HL-60/S4 (cell line): ENCODE data around the gene GON7.
"Not testable (repeated sequence)": the region's sequence is repeated elsewhere in the genome, so short reads cannot be mapped to it uniquely, and the experiment has no call there.

Source experiments
- in situ Hi-C: fragments of 300-500 bp; cut with MboI; formaldehyde crosslinking; loops from 2 replicates; pipeline ENCODE4 v1.14.3; 2022; ENCODE audit warnings: low sequenced_read_pairs

The GON7 gene

DNA sequence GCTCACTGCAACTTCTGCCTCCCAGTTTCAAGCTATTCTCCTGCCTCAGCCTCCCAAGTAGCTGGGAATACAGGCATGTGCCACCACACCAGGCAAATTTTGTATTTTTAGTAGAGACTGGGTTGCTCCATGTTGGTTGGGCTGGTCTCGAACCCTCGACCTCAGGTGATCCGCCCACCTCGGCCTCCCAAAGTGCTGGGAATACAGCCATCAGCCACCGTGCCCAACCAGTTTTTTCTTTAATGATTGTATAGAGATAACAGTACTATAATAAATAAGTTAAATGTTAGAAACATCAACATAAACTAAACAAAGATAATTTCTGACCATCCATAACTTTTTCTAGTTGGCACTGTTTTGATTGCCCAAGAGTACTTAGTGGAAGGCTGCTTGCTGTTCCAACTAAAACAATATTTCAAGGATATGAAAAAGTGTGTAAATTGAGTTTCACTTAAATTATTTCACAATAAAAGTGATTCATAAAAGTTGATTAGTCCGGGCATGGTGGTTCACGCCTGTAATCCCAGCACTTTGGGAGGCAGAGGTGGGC lies 5.6 kb downstream of the GON7 start:
- in situ Hi-C loops, result no loop called here

DNA sequence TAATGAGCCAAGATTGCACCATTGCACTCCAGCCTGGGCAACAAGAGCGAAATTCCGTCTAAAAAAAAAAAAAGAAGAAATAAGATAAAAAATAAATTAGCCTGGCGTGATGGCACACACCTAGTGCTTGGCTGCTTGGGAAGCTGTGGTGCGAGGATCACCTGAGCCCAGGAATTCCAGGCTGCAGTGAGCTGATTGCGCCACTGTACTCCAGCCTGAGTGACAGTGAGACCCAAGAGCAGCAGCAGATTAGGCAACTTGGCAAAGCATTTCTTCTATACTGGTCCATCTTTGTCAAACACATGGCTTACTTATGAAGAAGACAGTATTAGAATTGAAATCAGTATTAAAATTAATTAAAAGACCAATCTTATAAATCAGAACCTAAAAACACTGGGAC lies 6.3 kb downstream of the GON7 start:
- in situ Hi-C loops, result no loop called here

DNA sequence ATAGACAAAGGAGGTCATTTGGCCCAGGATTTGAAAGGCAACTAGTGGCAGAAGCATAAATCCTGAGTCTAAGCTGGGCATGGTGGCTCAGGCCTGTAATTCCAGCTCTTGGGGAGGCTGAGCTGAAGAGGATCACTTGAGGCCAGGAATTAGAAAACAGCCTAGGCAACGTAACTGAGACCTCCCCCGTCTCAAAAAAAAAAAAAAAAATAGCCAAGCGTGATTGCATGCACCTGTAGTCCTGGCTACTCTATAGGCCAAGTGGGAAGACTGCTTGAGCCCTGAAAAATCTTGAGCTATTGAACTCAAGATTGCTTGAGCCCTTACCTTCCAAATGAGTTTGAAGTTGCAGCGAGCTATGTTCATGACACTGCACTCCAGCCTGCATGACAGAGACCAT lies 7.8 kb downstream of the GON7 start:
- in situ Hi-C loops, result no loop called here

DNA sequence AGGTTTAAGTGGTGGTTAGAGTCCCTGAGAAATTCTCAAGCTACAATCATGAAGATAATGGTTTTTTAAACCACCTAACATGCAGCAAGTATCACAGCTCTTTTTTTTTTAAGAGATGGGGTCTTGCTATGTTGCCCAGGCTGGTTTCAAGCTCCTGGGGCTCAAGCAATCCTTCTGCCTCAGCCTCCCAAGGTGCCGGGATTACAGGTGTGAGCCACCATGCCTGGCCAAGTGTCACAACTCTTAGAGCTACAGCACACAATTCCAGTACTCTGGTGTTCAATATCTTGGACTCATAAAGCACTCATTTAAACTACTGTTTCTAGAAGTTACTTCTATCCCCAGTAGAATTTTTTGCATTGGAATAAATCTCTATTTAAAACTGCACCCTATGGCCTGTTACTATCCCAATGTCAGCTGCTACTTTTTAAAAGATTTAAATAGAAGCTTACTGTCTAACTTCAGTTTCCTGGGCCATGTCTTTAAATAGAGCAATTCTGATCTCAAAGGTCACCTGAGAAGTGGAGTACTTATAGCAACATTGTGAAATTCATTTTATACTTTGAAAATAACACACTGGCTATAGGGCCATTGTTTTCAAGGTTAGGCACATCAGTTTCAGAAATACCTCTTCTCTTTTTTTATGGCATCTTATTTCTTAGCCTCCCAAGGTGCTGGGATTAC lies 11.4 kb downstream of the GON7 start:
- in situ Hi-C loops, result no loop called here

DNA sequence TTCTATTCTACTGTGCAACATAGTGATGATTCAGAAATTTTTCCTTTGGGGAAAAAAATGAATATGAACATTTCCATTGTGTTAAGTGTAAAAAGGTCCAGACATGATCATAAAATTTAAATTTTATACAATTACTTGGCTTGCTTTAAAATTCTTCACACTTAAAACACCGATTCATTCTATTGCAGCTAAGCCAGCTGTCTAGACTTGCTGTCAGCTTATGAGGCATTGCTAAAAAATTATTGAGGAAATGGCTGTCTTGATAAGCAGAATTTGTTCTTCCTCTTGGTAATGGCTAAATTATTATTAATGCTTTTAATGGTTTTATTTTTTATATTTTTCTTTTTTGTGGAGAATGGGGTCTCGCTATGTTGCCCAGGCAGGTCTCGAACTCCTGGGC lies 19.9 kb downstream of the GON7 start:
- in situ Hi-C loops, result no loop called here

DNA sequence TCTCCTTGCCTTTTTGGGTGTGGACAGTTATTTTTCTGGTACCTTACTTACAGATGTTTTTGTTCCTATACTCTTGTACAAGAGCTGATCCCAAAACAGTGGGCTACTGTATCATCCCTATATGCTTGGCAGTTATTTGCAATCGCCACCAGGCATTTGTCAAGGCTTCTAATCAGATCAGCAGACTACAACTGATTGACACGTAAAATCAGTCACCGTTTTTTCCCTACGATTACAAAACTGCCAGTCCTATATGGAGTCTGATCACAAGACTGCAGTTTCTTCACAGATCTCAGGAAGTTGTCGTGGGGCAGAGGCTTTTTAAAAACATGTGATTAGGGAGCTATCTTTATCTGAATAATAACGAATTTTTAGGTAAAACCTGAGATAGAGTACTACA lies 20.4 kb downstream of the GON7 start:
- in situ Hi-C loops, result no loop called here

DNA sequence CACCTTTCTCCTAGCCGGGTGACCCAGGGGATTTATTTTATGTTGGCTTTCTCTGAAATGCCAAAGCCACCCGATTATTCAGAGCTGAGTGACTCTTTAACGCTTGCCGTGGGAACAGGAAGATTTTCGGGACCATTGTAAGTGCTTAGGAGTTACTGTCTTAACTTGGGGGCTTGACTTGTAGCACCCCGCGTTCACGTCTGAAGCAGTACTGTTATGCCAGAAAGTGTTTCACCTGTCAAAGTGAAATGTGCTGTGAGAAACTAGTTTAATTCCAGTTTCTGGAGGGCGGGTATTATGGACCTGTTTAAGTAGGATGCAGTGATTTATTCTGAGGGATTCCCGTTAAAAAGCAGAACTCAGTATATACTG lies 21.5 kb downstream of the GON7 start:
- in situ Hi-C loops, result no loop called here

DNA sequence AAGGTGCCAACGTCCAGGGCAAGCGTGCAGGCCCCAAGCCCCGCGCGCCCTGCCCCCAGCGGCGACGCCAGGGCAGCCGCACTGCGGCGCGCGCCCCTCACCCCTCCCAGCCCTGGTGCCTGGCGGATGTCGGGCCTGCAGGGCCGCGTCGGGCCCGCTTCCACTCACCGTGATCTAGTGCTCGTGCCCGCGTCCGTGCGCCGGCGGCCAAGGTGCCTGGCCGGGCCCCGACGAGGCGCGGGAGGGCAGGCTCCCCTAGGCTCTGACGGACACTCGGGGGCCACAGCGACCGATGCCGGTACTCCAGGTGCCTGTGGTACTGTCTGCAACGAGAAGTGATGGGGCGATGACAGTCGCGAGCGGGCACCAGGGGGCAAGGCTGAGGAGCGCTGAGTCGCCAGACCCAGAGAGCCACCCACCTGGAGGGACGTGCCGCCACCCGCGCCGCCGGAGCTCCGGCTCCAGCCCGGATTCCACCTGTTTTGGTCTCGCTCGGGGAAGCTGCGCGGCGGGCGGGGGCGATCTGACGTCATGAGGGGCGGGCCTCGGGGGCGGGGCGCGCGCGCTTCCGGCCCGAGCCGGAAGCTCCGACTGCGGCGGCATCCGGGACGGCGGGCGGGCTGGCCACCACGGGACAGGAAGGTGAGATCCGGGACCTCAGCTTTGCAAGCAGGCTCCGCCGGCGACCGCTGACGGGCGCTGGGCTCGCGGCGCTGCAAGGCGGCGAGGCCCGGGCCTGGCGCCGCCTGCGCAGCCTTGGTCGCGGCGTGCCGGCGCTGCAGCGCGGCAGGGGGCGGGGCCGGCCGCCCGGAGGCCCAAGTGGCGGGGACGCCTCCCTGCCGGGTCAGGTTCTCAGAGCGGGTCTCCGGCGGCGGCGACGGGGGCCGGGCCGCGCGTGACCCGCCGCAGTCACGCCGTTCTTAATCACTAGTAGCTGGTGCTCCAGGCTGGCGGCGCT lies 22.2 kb downstream of the GON7 start, which contains the start of the genes LYSET and MOAP1:
Gene LYSET, plus strand, starts transcription at position 927 of the 958 bp plus-strand sequence. CDS start 89 bp downstream, outside the sequence.
Gene MOAP1, minus strand, starts transcription at position 507 of the 958 bp plus-strand sequence. CDS start 655 bp downstream, outside the sequence.
- in situ Hi-C loops, result no loop called here

DNA sequence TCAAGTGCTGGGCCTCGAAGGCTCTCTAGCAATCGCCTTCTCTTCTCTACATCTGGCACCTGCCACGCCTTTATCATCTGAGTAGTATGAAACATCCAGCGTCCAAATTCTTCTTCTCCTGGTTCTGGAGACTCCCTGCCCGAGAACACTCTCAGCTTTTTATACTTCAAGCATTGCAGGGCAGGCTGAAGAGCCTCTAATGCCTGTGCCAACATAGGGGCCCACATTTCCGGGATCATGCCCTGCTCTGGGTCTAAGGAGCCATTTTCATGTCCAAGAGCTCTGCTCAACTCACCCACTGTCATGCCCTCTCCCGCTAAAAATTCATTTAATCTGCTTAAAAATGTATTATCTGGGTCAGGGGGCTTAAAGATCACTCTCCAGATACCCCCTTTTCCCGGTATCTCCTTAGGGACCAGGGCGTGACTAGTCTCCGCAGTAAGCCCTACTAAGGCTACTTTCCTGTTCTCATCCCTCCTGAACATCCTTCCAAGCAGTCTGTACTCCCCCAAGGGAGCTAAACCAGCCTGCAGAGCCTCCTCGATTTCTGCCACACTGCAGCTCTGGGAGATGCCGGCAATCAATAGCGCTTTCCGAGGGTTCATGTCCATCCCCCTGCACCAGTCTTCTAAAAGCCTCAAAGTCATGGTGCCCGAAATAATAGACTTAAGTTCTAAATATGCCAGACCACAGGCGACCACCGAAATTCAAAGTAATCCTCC lies 23.1 kb downstream of the GON7 start:
- in situ Hi-C loops, result no loop called here

DNA sequence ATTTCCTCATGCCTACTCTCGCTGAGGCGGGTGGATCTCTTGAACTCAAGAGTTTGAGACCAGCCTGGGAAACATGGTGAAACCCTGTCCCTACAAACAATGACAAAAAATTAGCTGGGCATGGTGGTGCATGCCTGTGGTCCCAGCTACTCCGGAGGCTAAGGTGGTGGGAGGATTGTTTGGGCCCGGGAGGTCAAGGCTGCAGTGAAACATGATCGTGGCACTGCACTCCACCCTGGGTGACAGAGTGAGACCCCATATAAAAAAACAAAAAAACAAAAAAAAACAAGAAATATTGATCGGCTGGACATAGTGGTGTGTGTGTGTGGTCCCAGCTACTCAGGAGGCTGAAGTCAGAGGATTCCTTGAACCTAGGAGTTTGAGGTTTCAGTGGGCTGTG lies 31.4 kb downstream of the GON7 start:
- in situ Hi-C loops, result no loop called here

DNA sequence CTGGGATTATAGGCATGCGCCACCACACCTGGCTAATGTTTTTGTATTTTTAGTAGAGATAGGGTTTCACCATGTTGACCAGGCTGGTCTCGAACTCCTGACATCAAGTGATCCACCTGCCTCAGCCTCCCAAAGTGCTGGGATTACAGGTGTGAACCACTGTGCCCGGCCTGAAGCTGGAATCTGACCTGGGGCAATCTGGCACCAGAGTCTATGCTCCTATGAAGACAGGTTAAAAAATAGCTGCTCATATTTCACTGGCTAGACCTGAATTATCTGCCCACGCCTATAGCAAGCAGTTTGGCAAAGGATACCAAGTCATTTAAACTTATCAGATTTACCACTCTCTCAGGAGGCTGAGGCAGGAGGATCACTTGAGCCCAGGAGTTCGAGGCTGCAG lies 32.1 kb downstream of the GON7 start:
- in situ Hi-C loops, result not testable (repeated sequence)

DNA sequence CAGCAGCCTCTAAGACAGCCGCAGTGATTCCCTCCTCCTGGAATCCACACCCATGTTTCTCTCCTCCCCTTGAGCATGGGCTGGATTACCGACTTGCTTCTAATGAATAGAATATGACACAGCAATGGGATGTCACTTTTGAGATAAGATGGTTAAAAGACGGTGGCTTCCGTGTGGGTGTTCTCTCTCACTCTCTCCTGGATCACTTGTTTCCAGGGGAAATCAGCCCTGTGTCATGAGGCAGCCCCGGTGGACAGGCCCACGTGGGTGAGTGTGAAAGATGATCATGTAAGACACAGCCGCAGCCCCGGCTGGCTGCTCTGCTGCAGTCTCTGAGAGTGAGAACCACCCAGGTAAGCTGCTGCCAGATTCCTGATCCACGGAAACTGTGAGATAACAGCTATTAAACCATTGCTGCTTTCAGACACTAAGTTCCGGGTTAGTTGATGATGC lies 32.9 kb downstream of the GON7 start:
- in situ Hi-C loops, result no loop called here

DNA sequence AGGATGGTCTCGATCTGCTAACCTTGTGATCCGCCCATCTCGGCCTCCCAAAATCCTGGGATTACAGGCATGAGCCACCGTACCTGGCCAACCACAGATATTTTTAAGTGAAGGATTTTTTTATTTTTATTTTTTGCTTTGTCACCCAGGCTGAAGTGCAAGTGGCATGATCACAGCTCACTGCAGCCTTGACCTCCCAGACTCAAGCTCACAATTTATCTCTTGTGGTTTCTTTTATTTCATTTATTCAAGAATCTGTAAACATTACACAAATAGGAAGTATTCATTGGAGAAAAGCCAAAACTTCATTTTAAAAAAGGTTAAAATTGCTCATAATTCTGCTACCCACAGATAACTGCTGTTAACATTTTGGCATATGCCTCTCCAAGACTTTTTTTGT lies 35.5 kb downstream of the GON7 start:
- in situ Hi-C loops, result no loop called here

DNA sequence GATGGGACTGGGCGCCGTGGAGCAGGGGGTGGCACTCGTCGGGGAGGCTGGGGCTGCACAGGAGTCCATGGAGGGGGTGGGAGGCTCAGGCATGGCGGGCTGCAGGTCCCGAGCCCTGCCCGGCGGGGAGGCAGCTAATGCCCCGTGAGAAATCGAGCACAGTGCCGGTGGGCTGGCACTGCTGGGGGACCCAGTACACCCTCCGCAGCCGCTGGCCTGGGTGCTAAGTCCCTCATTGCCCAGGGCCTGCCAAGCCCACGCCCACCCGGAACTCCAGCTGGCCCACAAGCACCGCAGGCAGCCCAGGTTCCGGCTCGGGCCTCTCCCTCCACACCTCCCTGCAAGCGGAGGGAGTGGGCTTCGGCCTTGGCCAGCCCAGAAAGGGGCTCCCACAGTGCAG lies 36.7 kb downstream of the GON7 start:
- in situ Hi-C loops, result not testable (repeated sequence)

DNA sequence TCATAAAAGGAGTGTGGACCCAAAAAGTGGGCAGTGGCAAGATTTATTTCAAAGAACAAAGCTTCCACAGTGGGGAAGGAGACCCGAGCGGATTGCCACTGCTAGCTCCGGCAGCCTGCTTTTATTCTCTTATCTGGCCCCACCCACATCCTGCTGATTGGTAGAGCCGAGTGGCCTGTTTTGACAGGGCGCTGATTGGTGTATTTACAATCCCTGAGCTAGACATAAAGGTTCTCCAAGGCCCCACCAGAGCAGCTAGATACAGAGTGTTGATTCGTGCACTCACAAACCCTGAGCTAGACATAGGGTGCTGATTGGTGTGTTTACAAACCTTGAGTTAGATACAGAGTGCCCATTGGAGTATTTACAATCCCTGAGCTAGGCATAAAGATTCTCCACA lies 37.2 kb downstream of the GON7 start:
- in situ Hi-C loops, result not testable (repeated sequence)

DNA sequence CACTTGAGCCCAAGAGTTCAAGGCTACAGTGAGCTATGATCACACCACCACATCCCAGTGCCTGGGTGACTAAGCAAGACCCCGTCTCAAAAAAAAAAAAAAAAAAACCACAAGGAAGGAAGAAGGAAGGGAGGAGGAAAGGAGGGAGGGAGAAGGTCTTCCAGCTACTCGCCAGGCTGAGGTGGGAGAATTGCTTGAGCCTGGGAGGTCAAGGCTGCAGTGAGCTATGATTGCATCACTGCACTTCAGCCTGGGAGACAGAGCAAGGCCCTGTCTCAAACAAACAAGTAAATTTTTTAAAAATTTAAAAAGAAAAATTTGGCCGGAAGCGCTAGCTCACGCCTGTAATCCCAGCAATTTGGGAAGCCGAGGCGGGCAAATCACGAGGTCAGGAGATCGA lies 38.3 kb downstream of the GON7 start:
- in situ Hi-C loops, result not testable (repeated sequence)

DNA sequence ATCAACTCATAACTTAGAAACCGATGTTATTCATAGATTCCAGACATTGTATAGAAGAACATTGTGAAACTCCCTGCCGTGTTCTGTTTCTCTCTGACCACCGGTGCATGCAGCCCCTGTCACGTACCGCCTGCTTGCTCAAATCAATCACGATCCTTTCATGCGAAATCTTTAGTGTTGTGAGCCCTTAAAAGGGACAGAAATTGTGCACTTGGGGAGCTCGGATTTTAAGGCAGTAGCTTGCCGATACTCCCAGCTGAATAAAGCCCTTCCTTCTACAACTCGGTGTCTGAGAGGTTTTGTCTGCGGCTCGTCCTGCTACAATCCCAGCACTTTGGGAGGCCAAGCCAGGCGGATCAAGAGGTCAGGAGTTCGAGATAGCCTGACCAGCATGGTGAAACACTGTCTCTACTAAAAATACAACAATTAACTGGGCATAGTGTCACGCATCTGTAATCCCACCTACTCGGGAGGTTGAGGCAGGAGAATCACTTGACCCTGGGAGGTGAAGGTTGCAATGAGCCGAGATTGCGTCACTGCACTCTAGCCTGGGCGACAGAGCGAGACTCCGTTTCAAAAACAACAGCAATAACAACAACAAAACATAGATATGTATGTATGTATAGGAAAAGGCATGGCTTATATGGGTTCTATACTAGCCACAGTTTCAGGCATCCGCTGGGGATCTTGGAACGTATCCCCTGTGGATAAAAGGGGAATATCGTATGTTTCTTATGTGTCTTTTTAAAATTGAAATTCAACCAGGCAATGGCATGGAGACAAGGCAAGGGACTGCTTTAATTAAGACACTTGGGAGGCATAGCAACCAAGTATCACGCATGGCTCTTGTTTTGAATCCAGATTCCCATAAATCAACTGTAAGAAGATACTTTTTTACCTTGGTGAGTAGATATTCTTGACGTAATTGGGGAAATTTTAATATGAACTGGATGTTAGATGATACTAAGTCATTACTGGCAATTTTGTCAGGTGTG lies 41.3 kb downstream of the GON7 start:
- in situ Hi-C loops, result not testable (repeated sequence)

DNA sequence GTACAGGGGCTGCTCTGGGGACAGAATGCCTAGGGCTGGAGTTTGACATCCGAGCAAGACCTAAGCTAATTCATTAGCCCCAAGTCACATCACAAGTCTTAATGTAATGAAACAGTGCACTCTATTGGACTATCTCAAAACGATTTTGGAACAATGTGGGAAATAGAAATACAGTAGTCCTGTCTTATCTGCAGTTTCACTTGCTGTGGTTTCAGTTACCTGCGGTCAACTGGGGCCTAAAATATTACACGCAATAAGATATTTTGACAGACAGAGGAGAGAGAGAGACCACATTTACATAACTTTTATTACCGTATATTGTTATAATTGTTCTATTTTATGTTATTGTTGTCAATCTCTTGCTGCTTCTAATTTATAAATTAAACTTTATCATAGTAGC lies 43.3 kb downstream of the GON7 start:
- in situ Hi-C loops, result no loop called here

DNA sequence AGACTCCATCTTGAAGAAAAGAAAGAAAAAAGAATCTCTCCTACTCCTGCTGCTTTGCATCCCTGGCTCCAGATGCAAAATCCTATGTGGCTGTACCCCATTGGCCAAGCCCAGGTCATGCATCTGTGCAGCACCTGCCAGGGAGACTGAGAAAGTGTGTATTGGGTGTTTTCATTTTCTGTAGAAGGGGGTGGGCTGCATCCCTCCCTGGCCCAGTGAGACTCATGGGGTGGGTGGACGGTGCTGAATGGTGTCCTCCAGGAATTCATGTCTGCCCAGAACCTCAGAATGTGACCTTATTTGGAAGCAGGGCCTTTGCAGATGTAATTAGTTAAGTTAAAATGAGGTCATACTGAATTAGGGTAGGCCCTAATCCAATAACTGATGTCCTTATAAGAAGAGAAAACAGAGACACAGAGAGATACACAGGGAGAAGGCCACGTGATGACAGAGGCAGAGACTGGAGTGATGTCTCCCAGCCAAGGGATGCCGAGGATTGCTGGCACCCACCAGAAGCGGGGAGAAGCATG lies 45.4 kb downstream of the GON7 start:
- in situ Hi-C loops, result no loop called here
